Measurements from ENCODE around the gene SF3B5.

Gene SF3B5

DNA sequence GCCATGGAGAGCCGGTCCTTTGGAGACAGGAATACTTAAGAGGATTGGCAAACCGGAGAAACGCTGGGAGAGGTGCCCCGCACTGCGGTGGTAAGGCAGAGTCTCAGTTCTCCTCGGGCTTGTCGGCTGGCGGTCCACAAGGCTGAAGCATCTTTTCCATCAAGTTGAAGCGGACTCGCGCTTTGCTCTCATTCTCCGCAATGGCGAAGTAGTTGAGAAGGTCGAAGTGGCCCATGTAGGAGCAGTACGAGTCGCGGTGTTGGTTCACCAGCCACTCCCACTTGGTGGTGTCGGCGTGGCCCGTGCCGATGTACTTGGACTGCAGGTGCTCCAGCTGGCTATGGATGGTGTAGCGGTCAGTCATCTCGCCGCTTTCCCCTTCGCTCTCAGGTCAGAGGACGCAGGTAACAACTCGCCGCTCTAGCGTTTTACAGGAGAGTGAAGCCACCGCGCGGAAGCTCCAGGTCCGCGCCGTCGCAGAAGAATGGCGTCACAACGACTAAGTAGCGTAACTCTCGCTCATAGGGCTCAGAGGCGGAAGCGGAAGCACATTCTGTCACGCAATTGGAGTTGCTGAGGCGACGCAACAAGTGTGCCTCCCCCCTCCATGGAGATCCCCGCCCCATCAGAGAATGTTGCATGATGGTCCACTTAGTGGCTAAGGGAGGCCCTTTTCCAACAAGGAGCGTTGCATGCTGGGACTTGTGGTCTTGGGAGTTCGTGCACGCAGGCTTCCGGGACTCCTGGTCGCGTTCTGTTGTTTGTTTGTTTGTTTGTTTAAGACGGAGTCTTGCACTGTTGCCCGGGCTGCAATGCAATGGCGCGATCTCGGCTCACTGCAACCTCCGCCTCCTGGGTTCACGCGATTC lies at the start of gene SF3B5:
SF3B5 (minus strand) TSS at position 440 of the 869 bp plus-strand sequence; CDS start at position 364, 76 bp downstream.
- Histone ChIP-seq H3K27ac (ENCODE audit: low read depth in 2 of 2, low read length in 2 of 2) (peak within 1 kb of the TSS; percentile 90 to 92), H3K4me1 (ENCODE audit: control insufficient read depth in 2 of 2, insufficient read depth in 2 of 2, low read length in 2 of 2) (peaks cover 8 to 11% of the 10 kb centered on the region in 2 donors), H3K36me3 (ENCODE audit: control insufficient read depth in 2 of 2, insufficient read depth in 2 of 2, low read length in 2 of 2) (no peaks in the 10 kb centered on the region), H3K4me3 (ENCODE audit: low read length in 2 of 2) (peak within 1 kb of the TSS; percentile 94 to 99), H3K9ac (ENCODE audit: low read depth in 1 of 2, low read length in 2 of 2) (peak within 1 kb of the TSS; percentile 94 to 99), H3K27me3 (ENCODE audit: control insufficient read depth in 2 of 2, insufficient read depth in 2 of 2, low read length in 2 of 2) (no peaks in the 10 kb centered on the region), H3K9me3 (ENCODE audit: control insufficient read depth in 2 of 2, low read length in 2 of 2) (no peaks in the 10 kb centered on the region)

DNA sequence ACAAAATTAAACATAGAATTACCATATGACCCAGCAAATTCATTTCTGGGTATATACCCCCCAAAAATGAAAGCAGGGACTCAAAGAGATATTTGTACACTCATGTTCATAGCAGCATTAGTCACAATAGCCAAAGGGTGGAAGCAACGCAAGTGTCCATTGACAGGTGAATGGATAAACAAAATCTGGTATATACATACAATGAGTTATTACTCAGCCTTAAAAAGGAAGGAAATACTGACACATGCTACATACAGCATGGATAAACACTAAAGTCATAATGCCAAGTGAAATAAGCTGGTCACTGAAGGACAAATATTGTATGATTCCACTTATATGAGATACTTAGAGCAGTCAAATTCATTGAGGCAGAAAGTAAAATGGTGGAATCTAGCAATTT lies 49.6 kb upstream of the SF3B5 start:
- Histone ChIP-seq H3K4me1 (ENCODE audit: control insufficient read depth in 2 of 2, insufficient read depth in 2 of 2, low read length in 2 of 2) (peaks cover 0 to 3% of the 10 kb centered on the region in 2 donors), H3K27ac (ENCODE audit: low read depth in 2 of 2, low read length in 2 of 2) (no peak overlapping the region), H3K4me3 (ENCODE audit: low read length in 2 of 2) (no peak overlapping the region), H3K27me3 (ENCODE audit: control insufficient read depth in 2 of 2, insufficient read depth in 2 of 2, low read length in 2 of 2) (peaks cover 3 to 11% of the 10 kb centered on the region in 2 donors), H3K36me3 (ENCODE audit: control insufficient read depth in 2 of 2, insufficient read depth in 2 of 2, low read length in 2 of 2) (no peaks in the 10 kb centered on the region), H3K9me3 (ENCODE audit: control insufficient read depth in 2 of 2, low read length in 2 of 2) (no peaks in the 10 kb centered on the region), H3K9ac (ENCODE audit: low read depth in 1 of 2, low read length in 2 of 2) (no peak overlapping the region)

DNA sequence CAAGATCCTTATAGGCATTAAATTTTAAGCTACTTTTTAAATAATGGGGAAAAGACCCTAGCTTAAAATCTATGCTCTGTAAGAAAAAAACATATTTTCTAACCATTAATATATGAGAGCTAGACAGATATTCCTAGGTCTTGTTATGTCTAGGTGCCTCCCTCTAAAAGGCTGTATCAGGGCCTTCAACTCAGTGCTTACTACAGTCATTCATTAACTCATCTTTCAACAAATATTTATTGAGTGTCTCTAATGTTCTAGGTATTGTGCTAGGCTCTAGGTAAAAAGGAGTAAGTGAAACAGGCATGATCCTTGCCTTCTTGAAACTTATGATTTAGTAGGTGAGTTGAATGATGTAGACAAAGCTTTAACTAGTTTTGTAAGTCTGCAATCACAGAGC lies 48.5 kb upstream of the SF3B5 start:
- Histone ChIP-seq H3K4me3 (ENCODE audit: low read length in 2 of 2) (no peak overlapping the region), H3K4me1 (ENCODE audit: control insufficient read depth in 2 of 2, insufficient read depth in 2 of 2, low read length in 2 of 2) (no peaks in the 10 kb centered on the region), H3K27ac (ENCODE audit: low read depth in 2 of 2, low read length in 2 of 2) (no peak overlapping the region), H3K36me3 (ENCODE audit: control insufficient read depth in 2 of 2, insufficient read depth in 2 of 2, low read length in 2 of 2) (no peaks in the 10 kb centered on the region), H3K27me3 (ENCODE audit: control insufficient read depth in 2 of 2, insufficient read depth in 2 of 2, low read length in 2 of 2) (peaks cover 3% of the 10 kb centered on the region in 2 donors), H3K9me3 (ENCODE audit: control insufficient read depth in 2 of 2, low read length in 2 of 2) (no peaks in the 10 kb centered on the region), H3K9ac (ENCODE audit: low read depth in 1 of 2, low read length in 2 of 2) (no peak overlapping the region)

DNA sequence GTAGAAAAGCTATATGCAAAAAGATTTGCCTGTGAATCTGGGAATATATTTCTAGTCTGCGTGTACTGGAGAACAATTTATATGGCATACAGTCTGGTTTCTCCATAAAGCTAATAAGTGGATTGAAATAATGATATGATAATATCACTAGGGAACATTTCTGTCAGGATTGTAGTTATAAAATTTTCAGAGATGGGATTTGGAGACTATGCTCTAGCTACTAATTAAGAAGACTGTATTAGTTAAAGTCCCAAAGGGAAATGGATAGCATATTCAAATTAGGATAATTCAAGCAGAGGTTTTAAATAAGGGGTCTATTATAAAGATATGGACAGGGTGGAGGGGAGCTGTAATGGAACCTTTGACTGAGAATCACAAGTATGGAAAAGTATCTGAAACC lies 47.7 kb upstream of the SF3B5 start:
- Histone ChIP-seq H3K9me3 (ENCODE audit: control insufficient read depth in 2 of 2, low read length in 2 of 2) (no peaks in the 10 kb centered on the region), H3K27me3 (ENCODE audit: control insufficient read depth in 2 of 2, insufficient read depth in 2 of 2, low read length in 2 of 2) (peaks cover 0 to 2% of the 10 kb centered on the region in 2 donors), H3K9ac (ENCODE audit: low read depth in 1 of 2, low read length in 2 of 2) (no peak overlapping the region), H3K36me3 (ENCODE audit: control insufficient read depth in 2 of 2, insufficient read depth in 2 of 2, low read length in 2 of 2) (no peaks in the 10 kb centered on the region), H3K4me1 (ENCODE audit: control insufficient read depth in 2 of 2, insufficient read depth in 2 of 2, low read length in 2 of 2) (no peaks in the 10 kb centered on the region), H3K4me3 (ENCODE audit: low read length in 2 of 2) (no peak overlapping the region), H3K27ac (ENCODE audit: low read depth in 2 of 2, low read length in 2 of 2) (no peak overlapping the region)

DNA sequence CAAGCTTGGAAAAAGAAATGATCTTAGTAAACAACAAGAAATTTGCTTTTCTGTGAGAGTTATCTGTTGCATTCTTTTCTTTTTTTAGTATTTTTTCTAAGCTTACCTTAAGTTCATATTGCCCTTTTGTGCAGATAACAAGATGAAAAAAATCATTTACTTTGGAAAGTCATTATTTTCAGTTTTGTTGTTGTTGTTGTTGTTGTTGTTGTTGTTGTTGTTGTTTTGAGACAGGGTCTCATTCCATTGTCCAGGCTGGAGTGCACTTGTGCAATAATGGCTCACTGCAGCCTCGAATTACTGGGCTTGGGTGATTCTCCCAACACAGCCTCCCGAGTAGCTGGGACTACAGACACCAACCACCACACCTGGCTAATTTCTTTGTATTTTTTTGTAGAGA lies 46.1 kb upstream of the SF3B5 start:
- no peak overlapping the region for H3K27ac ChIP-seq (ENCODE audit: low read depth in 2 of 2, low read length in 2 of 2)
- H3K9me3 ChIP-seq (ENCODE audit: control insufficient read depth in 2 of 2, low read length in 2 of 2) = no peaks in the 10 kb centered on the region
- H3K4me1 ChIP-seq (ENCODE audit: control insufficient read depth in 2 of 2, insufficient read depth in 2 of 2, low read length in 2 of 2) = no peaks in the 10 kb centered on the region
- H3K9ac ChIP-seq (ENCODE audit: low read depth in 1 of 2, low read length in 2 of 2) = no peak overlapping the region
- no peaks in the 10 kb centered on the region for H3K27me3 ChIP-seq (ENCODE audit: control insufficient read depth in 2 of 2, insufficient read depth in 2 of 2, low read length in 2 of 2)
- H3K4me3 ChIP-seq (ENCODE audit: low read length in 2 of 2) = no peak overlapping the region
- no peaks in the 10 kb centered on the region for H3K36me3 ChIP-seq (ENCODE audit: control insufficient read depth in 2 of 2, insufficient read depth in 2 of 2, low read length in 2 of 2)

DNA sequence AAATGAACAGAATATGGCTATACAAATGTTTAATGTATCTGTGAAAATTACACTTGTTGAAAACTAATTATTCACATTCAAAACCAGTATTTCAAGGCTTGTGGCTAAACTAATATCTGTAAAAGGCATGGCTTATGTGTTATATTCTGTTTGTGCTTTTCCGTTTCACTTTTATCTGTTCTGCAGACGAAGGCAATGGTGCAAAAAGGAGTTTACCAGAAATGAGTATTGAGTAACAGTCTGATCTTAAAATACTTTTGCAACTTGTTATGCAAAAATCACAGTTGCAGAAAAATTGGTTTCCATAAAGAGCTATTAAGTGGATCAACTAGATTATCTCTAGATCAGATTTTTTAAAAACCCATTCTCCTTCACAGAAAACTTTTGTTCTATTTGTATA lies 45.5 kb upstream of the SF3B5 start:
- no peak overlapping the region for H3K4me3 ChIP-seq (ENCODE audit: low read length in 2 of 2)
- H3K4me1 ChIP-seq (ENCODE audit: control insufficient read depth in 2 of 2, insufficient read depth in 2 of 2, low read length in 2 of 2) = no peaks in the 10 kb centered on the region
- H3K27ac ChIP-seq (ENCODE audit: low read depth in 2 of 2, low read length in 2 of 2) = no peak overlapping the region
- H3K9me3 ChIP-seq (ENCODE audit: control insufficient read depth in 2 of 2, low read length in 2 of 2) = no peaks in the 10 kb centered on the region
- no peak overlapping the region for H3K9ac ChIP-seq (ENCODE audit: low read depth in 1 of 2, low read length in 2 of 2)
- no peaks in the 10 kb centered on the region for H3K36me3 ChIP-seq (ENCODE audit: control insufficient read depth in 2 of 2, insufficient read depth in 2 of 2, low read length in 2 of 2)
- no peaks in the 10 kb centered on the region for H3K27me3 ChIP-seq (ENCODE audit: control insufficient read depth in 2 of 2, insufficient read depth in 2 of 2, low read length in 2 of 2)

DNA sequence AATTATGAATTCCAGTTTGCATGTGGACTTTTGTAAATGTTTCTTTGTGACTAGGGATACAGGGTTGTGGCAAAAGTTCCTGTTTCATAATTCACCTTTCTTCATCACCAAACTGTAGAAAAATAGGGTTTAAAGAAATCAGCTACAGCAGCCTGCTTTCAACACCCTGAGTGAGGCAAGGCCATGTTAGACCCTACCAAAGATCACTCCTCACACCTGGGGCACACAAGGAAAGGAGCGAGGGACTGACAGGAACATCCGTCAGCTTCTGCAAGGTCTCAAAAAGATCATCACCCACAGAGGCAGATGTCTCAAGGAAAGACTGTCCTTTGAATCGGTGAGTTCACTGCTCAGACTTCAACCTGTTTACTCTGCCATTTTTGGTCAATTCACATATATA lies 44.4 kb upstream of the SF3B5 start:
- Histone ChIP-seq H3K27ac (ENCODE audit: low read depth in 2 of 2, low read length in 2 of 2) (no peak overlapping the region), H3K9me3 (ENCODE audit: control insufficient read depth in 2 of 2, low read length in 2 of 2) (no peaks in the 10 kb centered on the region), H3K4me3 (ENCODE audit: low read length in 2 of 2) (no peak overlapping the region)

DNA sequence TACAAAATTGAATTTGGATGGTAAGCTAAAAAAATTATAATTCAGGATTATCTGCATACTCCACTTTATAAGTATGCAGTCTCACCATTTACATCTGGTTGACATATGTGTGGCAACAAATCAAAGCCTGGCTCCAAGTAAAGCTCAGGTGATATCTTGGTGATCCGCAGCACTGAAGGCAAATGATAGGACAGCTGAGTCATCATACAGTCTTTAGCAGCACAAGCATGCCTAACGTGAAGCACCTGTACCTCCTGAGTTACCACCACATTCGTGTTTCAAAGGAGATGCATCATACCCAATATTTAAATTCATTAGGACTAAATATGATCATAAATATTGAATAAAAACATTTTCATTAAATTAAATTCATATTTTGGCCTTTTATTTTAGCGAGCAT lies 43.2 kb upstream of the SF3B5 start:
- H3K4me3 ChIP-seq (ENCODE audit: low read length in 2 of 2) = no peak overlapping the region
- H3K27ac ChIP-seq (ENCODE audit: low read depth in 2 of 2, low read length in 2 of 2) = no peak overlapping the region
- H3K9me3 ChIP-seq (ENCODE audit: control insufficient read depth in 2 of 2, low read length in 2 of 2) = no peaks in the 10 kb centered on the region
- no peaks in the 10 kb centered on the region for H3K27me3 ChIP-seq (ENCODE audit: control insufficient read depth in 2 of 2, insufficient read depth in 2 of 2, low read length in 2 of 2)
- H3K36me3 ChIP-seq (ENCODE audit: control insufficient read depth in 2 of 2, insufficient read depth in 2 of 2, low read length in 2 of 2) = no peaks in the 10 kb centered on the region
- no peaks in the 10 kb centered on the region for H3K4me1 ChIP-seq (ENCODE audit: control insufficient read depth in 2 of 2, insufficient read depth in 2 of 2, low read length in 2 of 2)
- no peak overlapping the region for H3K9ac ChIP-seq (ENCODE audit: low read depth in 1 of 2, low read length in 2 of 2)

More for the DNA sequence above, 44.4 kb upstream of the SF3B5 start:
- Histone ChIP-seq H3K4me1 (ENCODE audit: control insufficient read depth in 2 of 2, insufficient read depth in 2 of 2, low read length in 2 of 2) (no peaks in the 10 kb centered on the region), H3K36me3 (ENCODE audit: control insufficient read depth in 2 of 2, insufficient read depth in 2 of 2, low read length in 2 of 2) (no peaks in the 10 kb centered on the region), H3K9ac (ENCODE audit: low read depth in 1 of 2, low read length in 2 of 2) (no peak overlapping the region), H3K27me3 (ENCODE audit: control insufficient read depth in 2 of 2, insufficient read depth in 2 of 2, low read length in 2 of 2) (no peaks in the 10 kb centered on the region)

DNA sequence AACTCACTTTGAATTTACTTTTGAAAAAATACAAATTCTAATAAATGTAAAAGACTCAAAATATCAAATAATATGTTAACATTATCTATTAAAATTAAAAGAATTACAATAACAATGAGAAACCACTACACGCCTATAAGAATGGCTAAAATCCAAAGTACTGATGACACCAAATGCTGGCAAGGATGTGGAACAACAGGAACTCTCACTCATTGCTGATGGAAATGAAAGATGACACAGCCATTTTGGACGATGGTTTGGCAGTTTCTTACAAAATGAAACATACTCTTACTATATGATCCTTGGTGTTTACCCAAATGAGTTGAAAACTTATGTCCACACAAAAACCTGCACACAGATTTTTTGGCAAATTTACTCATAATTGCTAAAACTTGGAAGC lies 39.4 kb upstream of the SF3B5 start:
- H3K4me1 ChIP-seq (ENCODE audit: control insufficient read depth in 2 of 2, insufficient read depth in 2 of 2, low read length in 2 of 2) = no peaks in the 10 kb centered on the region
- H3K4me3 ChIP-seq (ENCODE audit: low read length in 2 of 2) = no peak overlapping the region
- H3K27me3 ChIP-seq (ENCODE audit: control insufficient read depth in 2 of 2, insufficient read depth in 2 of 2, low read length in 2 of 2) = no peaks in the 10 kb centered on the region
- H3K36me3 ChIP-seq (ENCODE audit: control insufficient read depth in 2 of 2, insufficient read depth in 2 of 2, low read length in 2 of 2) = no peaks in the 10 kb centered on the region
- no peaks in the 10 kb centered on the region for H3K9me3 ChIP-seq (ENCODE audit: control insufficient read depth in 2 of 2, low read length in 2 of 2)
- no peak overlapping the region for H3K27ac ChIP-seq (ENCODE audit: low read depth in 2 of 2, low read length in 2 of 2)
- H3K9ac ChIP-seq (ENCODE audit: low read depth in 1 of 2, low read length in 2 of 2) = no peak overlapping the region

DNA sequence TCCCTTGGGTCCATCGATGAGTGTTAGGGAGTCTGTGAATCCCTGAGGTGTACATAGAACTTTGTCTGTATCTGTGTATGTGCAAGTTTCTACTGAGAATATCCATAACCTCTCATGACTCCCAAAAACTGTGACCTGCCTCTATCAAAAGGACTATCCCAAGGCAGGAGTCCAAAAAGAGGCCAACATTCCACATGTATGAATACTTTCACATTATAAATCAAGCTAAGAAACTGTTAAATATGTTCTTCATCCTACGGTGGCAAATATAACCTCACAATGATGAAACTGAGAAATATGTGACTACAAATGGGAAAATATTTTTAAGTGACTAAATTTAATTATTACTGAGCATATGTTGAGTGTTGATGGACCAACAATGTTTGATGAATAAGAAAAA lies 38.8 kb upstream of the SF3B5 start:
- Histone ChIP-seq H3K4me3 (ENCODE audit: low read length in 2 of 2) (no peak overlapping the region), H3K27ac (ENCODE audit: low read depth in 2 of 2, low read length in 2 of 2) (no peak overlapping the region), H3K9ac (ENCODE audit: low read depth in 1 of 2, low read length in 2 of 2) (no peak overlapping the region), H3K9me3 (ENCODE audit: control insufficient read depth in 2 of 2, low read length in 2 of 2) (no peaks in the 10 kb centered on the region), H3K36me3 (ENCODE audit: control insufficient read depth in 2 of 2, insufficient read depth in 2 of 2, low read length in 2 of 2) (no peaks in the 10 kb centered on the region), H3K27me3 (ENCODE audit: control insufficient read depth in 2 of 2, insufficient read depth in 2 of 2, low read length in 2 of 2) (no peaks in the 10 kb centered on the region), H3K4me1 (ENCODE audit: control insufficient read depth in 2 of 2, insufficient read depth in 2 of 2, low read length in 2 of 2) (no peaks in the 10 kb centered on the region)
